Tibial nerve (tissue), 4 donors: Measurements from ENCODE around the gene SCGB3A1. TPM values are rescaled to one million over a fixed set of nuclear protein-coding genes. Genes with fewer than 3 reads are reported as not detected.

ENCODE experiments used
- DNase-seq, 2 donors: peaks; one replicate each; pipeline ENCODE4 v3.0.0-alpha.2; 2019; ENCODE audit warnings: low spot score in 2 of 2
- H3K27ac ChIP-seq, 4 donors: fragments of 200-600 bp; sonication (generic) in 3 of 4; one replicate each; pipeline ENCODE4 v1.5.1; 2017 to 2019; ENCODE audit warnings: mild to moderate bottlenecking in 1 of 4
- H3K27me3 ChIP-seq, 2 donors: fragments of 200-600 bp; sonication (generic) in 1 of 2; one replicate each; pipeline versions ENCODE4 v1.5.1 to v1.6.0; 2017 to 2019
- H3K36me3 ChIP-seq, 3 donors: fragments of 200-600 bp; sonication (generic); one replicate each; pipeline ENCODE4 v1.5.1; 2018 to 2019
- H3K4me1 ChIP-seq, 4 donors: fragments of 200-600 bp; sonication (generic) in 3 of 4; one replicate each; pipeline ENCODE4 v1.5.1; 2017 to 2019
- H3K4me3 ChIP-seq, 4 donors: fragments of 200-600 bp; sonication (generic) in 3 of 4; one replicate each; pipeline ENCODE4 v1.5.1; 2017 to 2019; ENCODE audit warnings: mild to moderate bottlenecking in 1 of 4, moderate library complexity in 1 of 4
- H3K9me3 ChIP-seq, 4 donors: fragments of 200-600 bp; sonication (generic) in 3 of 4; one replicate each; pipeline ENCODE4 v1.5.1; 2017 to 2019
- CTCF ChIP-seq, 5 experiments: fragments of 200-600 bp in 3 of 5; fragments of 450-650 bp in 2 of 5; sonication (generic) in 3 of 5; IDR thresholded peaks; one replicate each; pipeline ENCODE4 v1.5.1; 2016 to 2019; ENCODE audit warnings: antibody characterized with exemption in 5 of 5, mild to moderate bottlenecking in 3 of 5, moderate library complexity in 2 of 5
- EP300 ChIP-seq, 2 donors: sonication (generic); formaldehyde crosslinking; IDR thresholded peaks; one replicate each; pipeline ENCODE4 v1.6.1; 2017; ENCODE audit warnings: antibody characterized with exemption in 2 of 2, mild to moderate bottlenecking in 1 of 2
- POLR2A ChIP-seq, 2 donors: fragments of 450-650 bp; IDR thresholded peaks; one replicate each; pipeline ENCODE4 v1.6.1; 2017; ENCODE audit warnings: antibody characterized with exemption in 2 of 2, mild to moderate bottlenecking in 2 of 2, moderate library complexity in 2 of 2
- WGBS, 2 donors: methylation state at CpG; one replicate each; pipeline ENCODE4 v1.1.5; 2018; 5-methylcytosine and 5-hydroxymethylcytosine counted together
- total RNA-seq, 4 donors: library from RNA; depleted of rRNA; stranded (reverse); fragments of >200 nt; gene quantifications; one replicate each; pipeline ENCODE4 v1.1.0, GENCODE V29; 2016

The SCGB3A1 gene
- total RNA-seq, 4 donors from 2014 or later = not detected

- no peak overlapping the region for H3K27ac ChIP-seq
- H3K27me3 ChIP-seq = peaks cover 0 to 7% of the 10 kb centered on the region in 2 donors
- no peak for TF ChIP-seq POLR2A (IDR thresholded peaks at IDR 0.05)
- no peak for TF ChIP-seq EP300 (IDR thresholded peaks at IDR 0.05)
- TF ChIP-seq CTCF (IDR thresholded peaks at IDR 0.05) = no peak
- H3K9me3 ChIP-seq = no peaks in the 10 kb centered on the region
- H3K36me3 ChIP-seq = no peaks in the 10 kb centered on the region
- H3K4me3 ChIP-seq = peak overlapping the region in 1 of 4 donors; percentile 23
- no peak for DNase-seq
- H3K4me1 ChIP-seq = peaks cover 0 to 10% (median 0%) of the 10 kb centered on the region in 4 donors
- WGBS, 2 donors = 25 to 28% methylated on average over 7 to 11 of the region's 15 CpGs
Measured at GRCh38 chr5:180618487-180618828, 27.2 kb upstream of the SCGB3A1 start.

- H3K27ac ChIP-seq = no peak overlapping the region
- WGBS, 2 donors = 85 to 88% methylated on average over 11 of the region's 11 CpGs
- H3K9me3 ChIP-seq = no peaks in the 10 kb centered on the region
- H3K36me3 ChIP-seq = no peaks in the 10 kb centered on the region
- peaks cover 0 to 5% (median 0%) of the 10 kb centered on the region in 4 donors for H3K4me1 ChIP-seq
- no peak for DNase-seq
- H3K4me3 ChIP-seq = no peak overlapping the region
- TF ChIP-seq CTCF (IDR thresholded peaks at IDR 0.05) (no peak), EP300 (IDR thresholded peaks at IDR 0.05) (no peak), POLR2A (IDR thresholded peaks at IDR 0.05) (no peak)
- no peaks in the 10 kb centered on the region for H3K27me3 ChIP-seq
Measured at GRCh38 chr5:180613814-180614188, 22.5 kb upstream of the SCGB3A1 start.

- TF ChIP-seq EP300 (IDR thresholded peaks at IDR 0.05) = no peak
- Histone ChIP-seq H3K9me3 (no peaks in the 10 kb centered on the region), H3K4me1 (no peaks in the 10 kb centered on the region), H3K36me3 (no peaks in the 10 kb centered on the region), H3K27ac (no peak overlapping the region), H3K27me3 (no peaks in the 10 kb centered on the region), H3K4me3 (no peak overlapping the region)
- no peak for DNase-seq
- WGBS, 2 donors = 69 to 71% methylated on average over 16 to 19 of the region's 19 CpGs
Measured at GRCh38 chr5:180613188-180613813, 22.0 kb upstream of the SCGB3A1 start.

GRCh38 chr5:180612683-180613082, 21.4 kb upstream of the SCGB3A1 start:
- Histone ChIP-seq H3K9me3 (no peaks in the 10 kb centered on the region), H3K36me3 (no peaks in the 10 kb centered on the region), H3K27me3 (no peaks in the 10 kb centered on the region), H3K27ac (no peak overlapping the region), H3K4me1 (no peaks in the 10 kb centered on the region), H3K4me3 (no peak overlapping the region)
- no peak for TF ChIP-seq POLR2A (IDR thresholded peaks at IDR 0.05)
- no peak for TF ChIP-seq EP300 (IDR thresholded peaks at IDR 0.05)
- no peak for TF ChIP-seq CTCF (IDR thresholded peaks at IDR 0.05)
- no peak for DNase-seq
- WGBS, 2 donors = 83 to 84% methylated on average over 15 of the region's 15 CpGs

GRCh38 chr5:180611140-180611850, 20.0 kb upstream of the SCGB3A1 start:
- WGBS, 2 donors = 81 to 82% methylated on average over 25 to 27 of the region's 30 CpGs
- H3K27me3 ChIP-seq = no peaks in the 10 kb centered on the region
- DNase-seq = no peak
- H3K4me1 ChIP-seq = no peaks in the 10 kb centered on the region
- H3K4me3 ChIP-seq = no peak overlapping the region
- H3K36me3 ChIP-seq = no peaks in the 10 kb centered on the region
- TF ChIP-seq EP300 (IDR thresholded peaks at IDR 0.05) = no peak
- TF ChIP-seq CTCF (IDR thresholded peaks at IDR 0.05) = no peak
- TF ChIP-seq POLR2A (IDR thresholded peaks at IDR 0.05) = no peak
- no peaks in the 10 kb centered on the region for H3K9me3 ChIP-seq
- no peak overlapping the region for H3K27ac ChIP-seq
